H1 (cell line): ENCODE measurements around the gene MAFB. TPM values are rescaled to one million over a fixed set of nuclear protein-coding genes. Genes with fewer than 3 reads are reported as not detected.

Experiments
- ASH2L ChIP-seq: fragments of 200-600, 300-600 bp; sonication (generic); IDR thresholded peaks from one replicate; pipeline ENCODE4 v1.7.1; 2017; ENCODE audit warnings: low read length
- GABPA ChIP-seq: IDR thresholded peaks from 2 replicates; pipeline ENCODE4 v1.6.1; 2011; ENCODE audit warnings: mild to moderate bottlenecking, low read length, moderate library complexity, borderline replicate concordance; ENCODE audit not compliant: insufficient read depth
- HDAC2 ChIP-seq, 2 experiments: fragments of 300-600 bp in 1 of 2; sonication (generic) in 1 of 2; IDR thresholded peaks; 2 replicates each; pipeline ENCODE4 v1.6.1; 2011 to 2012; ENCODE audit warnings: low read depth in 2 of 2, low read length in 2 of 2, mild to moderate bottlenecking in 2 of 2, moderate library complexity in 2 of 2, borderline replicate concordance in 1 of 2, inconsistent platforms in 1 of 2
- RAD21 ChIP-seq, 2 experiments: IDR thresholded peaks in 1 of 2; conservative IDR thresholded peaks in 1 of 2; 2 replicates each; pipeline ENCODE4 v1.6.1; 2011; ENCODE audit warnings: low read depth in 2 of 2, low read length in 2 of 2, improper control_type of control experiment in 1 of 2, inconsistent platforms in 1 of 2, mild to moderate bottlenecking in 1 of 2, moderate library complexity in 1 of 2
- RFX5 ChIP-seq: IDR thresholded peaks from 2 replicates; pipeline ENCODE4 v1.6.1; 2011; ENCODE audit warnings: low read depth, low read length, improper control_type of control experiment, borderline replicate concordance
- SP4 ChIP-seq: IDR thresholded peaks from 2 replicates; pipeline ENCODE4 v1.6.1; 2012; ENCODE audit warnings: low read length, inconsistent platforms
- TCF12 ChIP-seq: IDR thresholded peaks from 2 replicates; pipeline ENCODE4 v1.6.1; 2011; ENCODE audit warnings: low read depth, mild to moderate bottlenecking, low read length
- YY1 ChIP-seq: IDR thresholded peaks from 2 replicates; pipeline ENCODE4 v1.6.1; 2011; ENCODE audit warnings: low read depth, mild to moderate bottlenecking, low read length
- polyA plus RNA-seq, 7 experiments: library from polyadenylated mRNA; depleted of rRNA in 3 of 7; stranded (reverse) in 5 of 7; unstranded in 2 of 7; fragments of >200 nt in 5 of 7; fragments of 200-250 nt in 2 of 7; gene quantifications; 1 replicate in 5 of 7; 2 replicates in 1 of 7; 4 replicates in 1 of 7; pipeline versions ENCODE4 v1.2.1 to v1.2.3, GENCODE V29; 2011 to 2013; ENCODE audit warnings: missing spikeins in 2 of 7, mixed read lengths in 2 of 7
- total RNA-seq: library from RNA; stranded (reverse); fragmentation: NEBNext Ultra II Directional; extraction: Animal tissue kit (Norgen Biotek cat#: 25700); gene quantifications from 2 replicates; pipeline ENCODE4 v1.2.1, GENCODE V29; 2021

MAFB gene
- total and polyA plus RNA-seq, 2 of the 8 experiments (the other 6 are each of a cell fraction or from before 2014, with no cell fraction given): 0.83 to 1.8 TPM

- TF ChIP-seq RFX5: no peak
- no peak for TF ChIP-seq RAD21 (IDR thresholded peaks at IDR 0.05 in 1 of 2, conservative IDR thresholded peaks at IDR 0.05 in 1 of 2; ENCODE audit: low read depth in 2 of 2, low read length in 2 of 2)
- no peak for TF ChIP-seq YY1
- no peak for TF ChIP-seq GABPA
- no peak for TF ChIP-seq SP4
- no peak for TF ChIP-seq ASH2L
- no peak for TF ChIP-seq HDAC2 (IDR thresholded peaks at IDR 0.05; ENCODE audit: borderline replicate concordance in 1 of 2, low read depth in 2 of 2, low read length in 2 of 2)
- TF ChIP-seq TCF12: no peak
- TF ChIP-seq, all 59 proteins: peak for 0
Observed at GRCh38 chr20:40694246-40694645, 5.2 kb upstream of the MAFB start (continued).
